GM23248 (cell line): ENCODE data around the gene METRNL. TPM values are rescaled to one million over a fixed set of nuclear protein-coding genes. Genes with fewer than 3 reads are reported as not detected.

Source experiments
- DNase-seq: peaks from one replicate; pipeline ENCODE4 v3.0.0-alpha.2; 2015
- H2AFZ ChIP-seq: fragments of 200-600 bp; sonication (generic); 2 replicates; pipeline ENCODE4 v1.6.1; 2016; ENCODE audit warnings: antibody characterized with exemption
- H3F3A ChIP-seq: fragments of 200-600 bp; sonication (generic); 2 replicates; pipeline ENCODE4 v1.6.1; 2016; ENCODE audit warnings: mild to moderate bottlenecking, antibody characterized with exemption, mixed run types; ENCODE audit not compliant: insufficient read depth
- H3K27ac ChIP-seq: fragments of 200-600 bp; sonication (generic); 2 replicates; pipeline ENCODE4 v1.5.1; 2016; ENCODE audit warnings: mild to moderate bottlenecking
- H3K27me3 ChIP-seq: fragments of 200-600 bp; sonication (generic); replicated peaks from 2 replicates; pipeline ENCODE4 v1.6.1; 2016; ENCODE audit warnings: mild to moderate bottlenecking; ENCODE audit not compliant: insufficient read depth
- H3K36me3 ChIP-seq: fragments of 200-600 bp; sonication (generic); 2 replicates; pipeline ENCODE4 v1.6.1; 2016; ENCODE audit warnings: low read depth, mild to moderate bottlenecking
- H3K4me1 ChIP-seq: fragments of 200-600 bp; sonication (generic); 2 replicates; pipeline ENCODE4 v1.6.1; 2016; ENCODE audit warnings: mild to moderate bottlenecking; ENCODE audit not compliant: insufficient read depth
- H3K4me2 ChIP-seq: fragments of 200-600 bp; sonication (generic); one replicate; pipeline ENCODE4 v1.6.1; 2016; ENCODE audit warnings: mild to moderate bottlenecking; ENCODE audit not compliant: unreplicated experiment
- H3K4me3 ChIP-seq: fragments of 200-600 bp; sonication (generic); 2 replicates; pipeline ENCODE4 v1.5.1; 2016; ENCODE audit warnings: mild to moderate bottlenecking
- H3K79me2 ChIP-seq: fragments of 200-600 bp; sonication (generic); 2 replicates; pipeline ENCODE4 v1.6.1; 2016; ENCODE audit warnings: mild to moderate bottlenecking; ENCODE audit not compliant: insufficient read depth
- H3K9ac ChIP-seq: fragments of 200-600 bp; sonication (generic); 2 replicates; pipeline ENCODE4 v1.6.1; 2016; ENCODE audit warnings: mild to moderate bottlenecking
- H3K9me2 ChIP-seq: fragments of 200-600 bp; sonication (generic); 2 replicates; pipeline ENCODE4 v1.6.1; 2016; ENCODE audit warnings: mixed run types, mild to moderate bottlenecking, moderate library complexity; ENCODE audit not compliant: insufficient read depth
- H3K9me3 ChIP-seq: fragments of 200-600 bp; sonication (generic); one replicate; pipeline ENCODE4 v1.6.1; 2017; ENCODE audit warnings: low read depth
- H4K20me1 ChIP-seq: fragments of 200-600 bp; sonication (generic); 2 replicates; pipeline ENCODE4 v1.6.0; 2016; ENCODE audit not compliant: insufficient read depth
- EZH2 ChIP-seq: fragments of 200-600 bp; sonication (generic); IDR thresholded peaks from 2 replicates; pipeline ENCODE4 v1.6.1; 2018; ENCODE audit warnings: antibody characterized with exemption, mild to moderate bottlenecking; ENCODE audit not compliant: insufficient read depth, poor library complexity, severe bottlenecking
- EZH2phosphoT487 ChIP-seq: fragments of 200-600 bp; sonication (generic); IDR thresholded peaks from 2 replicates; pipeline ENCODE4 v1.6.1; 2018; ENCODE audit warnings: antibody characterized with exemption, moderate library complexity, mild to moderate bottlenecking, low read depth; ENCODE audit not compliant: insufficient read depth
- WGBS, 2 experiments: methylation state at CpG; one replicate each; pipeline ENCODE4 v1.1.6; 2015 to 2017; ENCODE audit warnings: low lambda C conversion rate in 2 of 2, low coverage in 1 of 2; ENCODE audit errors: missing lambda C conversion rate in 2 of 2; 5-methylcytosine and 5-hydroxymethylcytosine counted together
- in situ Hi-C: fragments of 300-500 bp; cut with MboI; formaldehyde crosslinking; loops from 2 replicates; pipeline ENCODE4 v1.15.0; 2020
- polyA plus RNA-seq: library from polyadenylated mRNA; unstranded; fragments of >200 nt; fragmentation: Nextera tagmentation; extraction: Ambion mirVana; gene quantifications from 2 replicates; pipeline ENCODE4 v1.2.1, GENCODE V29; 2016
- total RNA-seq: library from RNA; depleted of rRNA; stranded (reverse); fragments of >200 nt; shearing (Covaris generic); gene quantifications from 2 replicates; pipeline ENCODE4 v1.2.3, GENCODE V29; 2014

The METRNL gene
- total and polyA plus RNA-seq, 2 experiments from 2014 or later = 28.4 to 305 TPM

DNA sequence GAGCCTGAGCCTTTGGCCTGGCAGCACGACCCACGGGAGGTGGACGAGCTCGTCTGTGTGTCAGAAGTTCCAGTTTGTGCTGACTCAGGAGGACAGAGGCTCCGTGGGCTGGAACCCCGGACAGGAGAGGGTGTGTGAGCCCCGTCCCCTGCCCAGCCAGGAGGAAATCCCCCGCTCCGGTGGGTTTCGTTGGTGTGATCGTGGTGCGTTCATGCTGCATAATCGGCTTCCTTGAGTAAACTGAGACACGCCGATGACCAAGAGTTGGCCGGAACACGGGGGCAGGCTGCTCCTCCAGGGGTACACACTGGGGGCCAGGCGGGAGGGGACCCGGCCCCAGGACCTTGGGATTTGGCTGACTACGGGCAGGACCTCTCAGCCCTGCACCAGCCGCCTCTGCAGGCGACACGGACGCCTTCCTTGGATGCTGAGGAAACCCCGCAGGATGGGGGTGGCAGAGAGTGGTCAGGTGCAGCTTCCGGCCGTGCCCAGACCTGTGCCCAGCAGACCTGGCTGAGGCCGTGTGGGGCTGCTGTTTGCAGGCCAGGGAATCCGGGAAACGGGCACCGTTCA lies 8.5 kb downstream of the METRNL start:
- Histone ChIP-seq H3K9ac (peak overlapping the region; percentile 97), H2AFZ (no peak overlapping the region), H3K36me3 (peaks cover 25% of the 10 kb centered on the region; the same call in 1 of the 2 replicates), H3K27me3 (no peaks in the 10 kb centered on the region), H3K4me2 (peak overlapping the region; percentile 17), H3F3A (peaks cover 48% of the 10 kb centered on the region), H3K9me2 (no peaks in the 10 kb centered on the region), H4K20me1 (no peaks in the 10 kb centered on the region; the same call in 1 of the 2 replicates), H3K9me3 (no peaks in the 10 kb centered on the region), H3K4me3 (0 out of 2 replicates have a peak overlapping the region, but pooled peaks have one; percentile 17), H3K27ac (peak overlapping the region; percentile 100), H3K79me2 (peaks cover 89% of the 10 kb centered on the region), H3K4me1 (peaks cover 48% of the 10 kb centered on the region)
- no peak for DNase-seq
- in situ Hi-C loops = no loop called here
- TF ChIP-seq EZH2phosphoT487 = no peak
- TF ChIP-seq EZH2 = no peak
- WGBS, 2 experiments = 74 to 75% methylated on average over 26 to 27 of the region's 31 CpGs

DNA sequence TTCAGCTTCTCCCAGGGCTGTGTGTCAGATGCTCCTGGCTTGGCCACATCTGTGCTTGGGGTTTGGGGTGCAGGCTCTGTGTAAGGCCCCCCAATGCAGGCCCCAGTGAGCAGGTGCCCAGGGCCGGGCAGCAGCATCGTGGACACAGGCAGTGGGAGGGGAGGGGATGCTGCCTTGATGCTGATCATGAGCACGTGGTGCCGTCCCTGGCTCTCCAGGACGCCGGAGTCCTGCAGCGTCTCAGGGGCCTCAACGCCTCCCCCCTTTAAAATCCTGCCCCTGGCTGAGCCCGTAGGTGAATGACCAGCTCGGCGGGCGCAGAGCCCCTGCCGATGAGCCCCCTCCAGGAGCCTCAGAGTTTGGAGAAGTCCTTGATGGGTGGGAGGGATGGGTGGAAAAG lies 9.0 kb downstream of the METRNL start:
- Histone ChIP-seq H3K4me1 (peaks cover 45% of the 10 kb centered on the region), H4K20me1 (no peaks in the 10 kb centered on the region; the same call in 1 of the 2 replicates)

DNA sequence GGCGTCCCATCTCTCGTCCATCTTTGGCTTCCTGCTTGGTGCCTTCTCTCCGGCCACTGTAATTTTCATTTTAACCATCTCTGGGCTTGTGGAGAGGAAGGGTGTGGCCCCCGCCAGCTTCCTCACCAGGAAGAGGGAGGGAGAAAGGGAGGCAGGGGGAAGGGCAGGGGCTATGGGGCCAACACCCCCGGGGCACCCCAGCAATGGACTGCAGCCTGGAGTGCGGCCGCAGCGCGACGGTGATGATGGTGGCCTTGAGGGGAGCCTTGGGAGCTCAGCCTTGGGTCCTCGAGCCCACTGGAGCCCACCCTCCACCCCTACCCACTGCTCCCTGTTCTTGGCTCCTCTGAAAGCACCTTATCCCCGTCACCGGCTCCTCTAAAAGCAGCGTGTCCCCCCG lies 9.5 kb downstream of the METRNL start:
- H3K4me2 ChIP-seq = no peak overlapping the region
- H4K20me1 ChIP-seq = no peaks in the 10 kb centered on the region; the same call in 1 of the 2 replicates
- H3K9me3 ChIP-seq = no peaks in the 10 kb centered on the region
- peaks cover 42% of the 10 kb centered on the region for H3K4me1 ChIP-seq
- in situ Hi-C loops = no loop called here
- peaks cover 42% of the 10 kb centered on the region for H3F3A ChIP-seq
- H3K27ac ChIP-seq = 0 out of 2 replicates have a peak overlapping the region, but pooled peaks have one; percentile 11
- H3K27me3 ChIP-seq = no peaks in the 10 kb centered on the region
- H2AFZ ChIP-seq = no peak overlapping the region
- DNase-seq = no peak
- WGBS, 2 experiments = 90 to 96% methylated on average over 11 to 15 of the region's 15 CpGs
- no peaks in the 10 kb centered on the region for H3K9me2 ChIP-seq
- peaks cover 36% of the 10 kb centered on the region; the same call in 1 of the 2 replicates for H3K36me3 ChIP-seq
- peaks cover 95% of the 10 kb centered on the region for H3K79me2 ChIP-seq
- TF ChIP-seq EZH2 (no peak), EZH2phosphoT487 (no peak)
- peak overlapping the region; percentile 97; the same call in 1 of the 2 replicates for H3K9ac ChIP-seq
- no peak overlapping the region for H3K4me3 ChIP-seq

More for the DNA sequence above, 9.0 kb downstream of the METRNL start:
- peaks cover 31% of the 10 kb centered on the region; the same call in 1 of the 2 replicates for H3K36me3 ChIP-seq
- H3K4me2 ChIP-seq = no peak overlapping the region
- H3K9me2 ChIP-seq = no peaks in the 10 kb centered on the region
- peak overlapping the region; percentile 100 for H3K27ac ChIP-seq
- peak overlapping the region; percentile 97 for H3K9ac ChIP-seq
- DNase-seq = no peak
- H3K79me2 ChIP-seq = peaks cover 91% of the 10 kb centered on the region
- H3K4me3 ChIP-seq = no peak overlapping the region
- in situ Hi-C loops = no loop called here
- no peaks in the 10 kb centered on the region for H3K9me3 ChIP-seq
- H2AFZ ChIP-seq = no peak overlapping the region
- no peaks in the 10 kb centered on the region for H3K27me3 ChIP-seq
- peaks cover 45% of the 10 kb centered on the region for H3F3A ChIP-seq
- 57 to 60% methylated on average over 13 of the region's 13 CpGs for WGBS, 2 experiments
- TF ChIP-seq EZH2 = no peak
- no peak for TF ChIP-seq EZH2phosphoT487

DNA sequence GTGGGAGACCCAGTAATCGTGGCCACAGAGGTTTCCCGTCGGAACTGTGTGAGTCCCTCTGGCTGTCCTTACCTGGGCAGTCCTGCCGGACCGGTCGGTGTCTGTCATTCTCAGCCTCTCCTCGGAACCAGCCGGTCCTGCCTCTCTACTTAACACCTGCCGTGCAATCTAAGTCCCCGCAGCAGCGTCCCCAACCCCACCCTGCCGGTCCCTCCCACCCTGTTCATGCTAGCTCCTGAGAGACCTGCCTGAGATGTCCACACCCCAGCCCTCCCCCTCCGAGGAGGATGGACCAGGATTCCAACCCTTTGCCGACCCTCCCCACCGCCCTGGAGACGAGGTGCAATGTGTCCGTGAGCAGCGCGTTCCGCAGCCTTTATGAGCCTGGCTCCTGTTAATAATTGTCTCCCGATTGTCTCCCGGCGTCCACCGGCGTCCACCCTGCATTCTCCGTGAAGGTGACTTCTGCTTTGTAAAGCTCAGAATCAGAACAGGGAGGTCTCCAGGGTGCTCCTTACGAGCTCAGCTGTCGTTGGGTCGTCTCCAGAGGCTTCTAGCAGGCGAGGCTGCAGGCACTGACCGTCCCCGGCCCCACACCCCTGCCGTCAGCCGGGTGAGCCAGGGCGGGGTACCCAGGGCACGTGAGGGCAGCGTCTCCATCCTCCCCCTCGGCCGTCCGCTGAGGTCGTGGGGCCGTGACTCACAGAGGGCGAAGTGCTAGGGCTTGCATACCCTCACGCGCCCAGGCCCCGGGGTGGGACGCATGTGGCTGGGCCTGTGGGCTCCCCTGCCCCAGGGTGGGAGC lies 10.1 kb downstream of the METRNL start:
- H3K79me2 ChIP-seq = peaks cover 96% of the 10 kb centered on the region
- no peaks in the 10 kb centered on the region for H3K9me2 ChIP-seq
- no peak overlapping the region for H2AFZ ChIP-seq
- in situ Hi-C loops = no loop called here
- H3K36me3 ChIP-seq = peaks cover 41% of the 10 kb centered on the region
- H3K9ac ChIP-seq = no peak overlapping the region
- TF ChIP-seq EZH2phosphoT487 (no peak), EZH2 (no peak)
- DNase-seq = peak; percentile 50
- 72 to 76% methylated on average over 37 to 47 of the region's 47 CpGs for WGBS, 2 experiments
- no peak overlapping the region for H3K4me3 ChIP-seq
- no peaks in the 10 kb centered on the region for H3K9me3 ChIP-seq
- no peaks in the 10 kb centered on the region for H3K27me3 ChIP-seq
- H4K20me1 ChIP-seq = no peaks in the 10 kb centered on the region; the same call in 1 of the 2 replicates
- 0 out of 2 replicates have a peak overlapping the region, but pooled peaks have one; percentile 11 for H3K27ac ChIP-seq
- H3F3A ChIP-seq = peaks cover 36% of the 10 kb centered on the region
- no peak overlapping the region for H3K4me2 ChIP-seq
- peaks cover 36% of the 10 kb centered on the region for H3K4me1 ChIP-seq
